Gastrocnemius medialis (tissue), 4 donors: Measurements from ENCODE around the gene HMCN2.

Experiments
- CTCF ChIP-seq, 5 experiments: fragments of 450-650 bp in 3 of 5; fragments of 200-600 bp in 2 of 5; sonication (generic) in 2 of 5; IDR thresholded peaks in 4 of 5; conservative IDR thresholded peaks in 1 of 5; 1 replicate in 4 of 5; 2 replicates in 1 of 5; pipeline ENCODE4 v1.5.1; 2016 to 2019; ENCODE audit warnings: antibody characterized with exemption in 5 of 5, mild to moderate bottlenecking in 3 of 5, moderate library complexity in 3 of 5
- POLR2A ChIP-seq, 2 donors: fragments of 450-650 bp; IDR thresholded peaks; one replicate each; pipeline ENCODE4 v1.6.1; 2017; ENCODE audit warnings: antibody characterized with exemption in 2 of 2, mild to moderate bottlenecking in 2 of 2, moderate library complexity in 2 of 2

GRCh38 chr9:130410443-130410842 is 144.9 kb downstream of the HMCN2 start:
- TF ChIP-seq POLR2A (IDR thresholded peaks at IDR 0.05) (no peak), CTCF (IDR thresholded peaks at IDR 0.05 in 4 of 5, conservative IDR thresholded peaks at IDR 0.05 in 1 of 5) (no peak)
